SHP77 (cell line): ENCODE data around the gene ARHGEF4.

Experiments
- DNase-seq, 2 experiments: peaks; one replicate each; lab custom pipeline; 2025; lab: John Stamatoyannopoulos, UW

The ARHGEF4 gene

GRCh38 chr2:130834931-130835765 is 1.6 kb upstream of the ARHGEF4 start:
- DNase-seq: no peak

- DNase-seq: no peak
Measured at GRCh38 chr2:130835766-130836015, 1.0 kb upstream of the ARHGEF4 start.

GRCh38 chr2:130837175-130837810 is 579 bp downstream of the ARHGEF4 start:
- no peak for DNase-seq

- DNase-seq: no peak
Measured at GRCh38 chr2:130837811-130838565, 1.3 kb downstream of the ARHGEF4 start.

- DNase-seq: no peak
Measured at GRCh38 chr2:130839011-130839780, 2.5 kb downstream of the ARHGEF4 start.

- no peak for DNase-seq
Measured at GRCh38 chr2:130840506-130840905, 3.8 kb downstream of the ARHGEF4 start.

GRCh38 chr2:130841741-130842365 is 5.1 kb downstream of the ARHGEF4 start:
- DNase-seq: no peak

GRCh38 chr2:130842770-130843169 is 6.1 kb downstream of the ARHGEF4 start:
- no peak for DNase-seq

GRCh38 chr2:130843321-130843985 is 6.7 kb downstream of the ARHGEF4 start:
- no peak for DNase-seq

- no peak for DNase-seq
Measured at GRCh38 chr2:130844161-130844560, 7.4 kb downstream of the ARHGEF4 start.

- no peak for DNase-seq
Measured at GRCh38 chr2:130845505-130846085, 8.9 kb downstream of the ARHGEF4 start.

GRCh38 chr2:130846233-130846632 is 9.5 kb downstream of the ARHGEF4 start:
- DNase-seq: no peak

GRCh38 chr2:130846686-130847375 is 10.1 kb downstream of the ARHGEF4 start:
- no peak for DNase-seq

GRCh38 chr2:130847776-130848525 is 11.2 kb downstream of the ARHGEF4 start:
- no peak for DNase-seq

- DNase-seq: no peak
Measured at GRCh38 chr2:130848526-130849210, 12.0 kb downstream of the ARHGEF4 start.

GRCh38 chr2:130849896-130850787 is 13.4 kb downstream of the ARHGEF4 start:
- no peak for DNase-seq

GRCh38 chr2:130850788-130851623 is 14.3 kb downstream of the ARHGEF4 start:
- no peak for DNase-seq
